Glutamatergic neuron (in vitro differentiated cells): ENCODE measurements around the gene CABLES2. TPM values are rescaled to one million over a fixed set of nuclear protein-coding genes. Genes with fewer than 3 reads are reported as not detected.

Experiments used
- DNase-seq: peaks from one replicate; pipeline ENCODE4 v3.0.0; 2022
- H3K27ac Mint-ChIP-seq: one replicate; pipeline ENCODE4 v1.8.0; 2020; ENCODE audit warnings: mild to moderate bottlenecking, mixed read lengths, inconsistent platforms; ENCODE audit not compliant: unreplicated experiment
- H3K27me3 Mint-ChIP-seq: one replicate; pipeline ENCODE4 v1.8.0; 2020; ENCODE audit warnings: mild to moderate bottlenecking, moderate library complexity, mixed read lengths, inconsistent platforms; ENCODE audit not compliant: unreplicated experiment
- H3K36me3 Mint-ChIP-seq: one replicate; pipeline ENCODE4 v1.8.0; 2020; ENCODE audit warnings: mild to moderate bottlenecking, mixed read lengths, inconsistent platforms; ENCODE audit not compliant: unreplicated experiment
- H3K4me1 Mint-ChIP-seq: one replicate; pipeline ENCODE4 v1.8.0; 2020; ENCODE audit warnings: mild to moderate bottlenecking, low read depth, mixed read lengths, inconsistent platforms; ENCODE audit not compliant: unreplicated experiment
- H3K4me3 Mint-ChIP-seq: one replicate; pipeline ENCODE4 v1.8.0; 2020; ENCODE audit warnings: mild to moderate bottlenecking, mixed read lengths, inconsistent platforms; ENCODE audit not compliant: unreplicated experiment
- H3K9me3 Mint-ChIP-seq: one replicate; pipeline ENCODE4 v1.8.0; 2020; ENCODE audit warnings: mild to moderate bottlenecking, moderate library complexity, mixed read lengths, inconsistent platforms; ENCODE audit not compliant: unreplicated experiment
- total RNA-seq: library from RNA; stranded (reverse); fragmentation: NEBNext Ultra II Directional; extraction: Animal tissue kit (Norgen Biotek cat#: 25700); gene quantifications from one replicate; pipeline ENCODE4 v1.2.1, GENCODE V29; 2021; ENCODE audit not compliant: unreplicated experiment
- TF ChIP-seq, protein P1 (sequence below): fragments of 200-600 bp; sonication (generic); IDR thresholded peaks from one replicate; pipeline ENCODE4 v1.5.0; 2021; ENCODE audit not compliant: partially characterized antibody, unreplicated experiment

The CABLES2 gene
- total RNA-seq, 1 donor from 2014 or later = 25.3 TPM

DNA sequence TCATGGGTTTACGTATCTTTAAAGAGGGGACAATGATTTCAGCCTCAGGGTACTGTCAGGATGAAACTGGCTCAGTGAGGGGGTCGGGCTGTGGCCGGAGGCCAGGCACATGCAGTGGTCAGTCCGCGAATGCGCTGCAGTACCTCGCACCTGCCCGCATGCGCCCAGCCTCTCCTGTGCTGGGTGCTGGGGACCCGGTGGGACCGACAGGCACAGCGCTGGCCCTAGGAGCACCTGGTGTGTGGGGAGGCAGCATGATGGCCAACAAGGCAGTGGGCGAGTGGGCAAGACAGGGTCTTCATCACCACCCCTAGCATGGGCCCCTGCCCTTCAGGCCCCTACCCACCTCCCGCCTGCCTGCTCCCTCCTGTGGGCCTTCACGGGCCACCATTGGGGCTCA lies 970 bp upstream of the CABLES2 start:
- TF ChIP-seq, protein P1, sequence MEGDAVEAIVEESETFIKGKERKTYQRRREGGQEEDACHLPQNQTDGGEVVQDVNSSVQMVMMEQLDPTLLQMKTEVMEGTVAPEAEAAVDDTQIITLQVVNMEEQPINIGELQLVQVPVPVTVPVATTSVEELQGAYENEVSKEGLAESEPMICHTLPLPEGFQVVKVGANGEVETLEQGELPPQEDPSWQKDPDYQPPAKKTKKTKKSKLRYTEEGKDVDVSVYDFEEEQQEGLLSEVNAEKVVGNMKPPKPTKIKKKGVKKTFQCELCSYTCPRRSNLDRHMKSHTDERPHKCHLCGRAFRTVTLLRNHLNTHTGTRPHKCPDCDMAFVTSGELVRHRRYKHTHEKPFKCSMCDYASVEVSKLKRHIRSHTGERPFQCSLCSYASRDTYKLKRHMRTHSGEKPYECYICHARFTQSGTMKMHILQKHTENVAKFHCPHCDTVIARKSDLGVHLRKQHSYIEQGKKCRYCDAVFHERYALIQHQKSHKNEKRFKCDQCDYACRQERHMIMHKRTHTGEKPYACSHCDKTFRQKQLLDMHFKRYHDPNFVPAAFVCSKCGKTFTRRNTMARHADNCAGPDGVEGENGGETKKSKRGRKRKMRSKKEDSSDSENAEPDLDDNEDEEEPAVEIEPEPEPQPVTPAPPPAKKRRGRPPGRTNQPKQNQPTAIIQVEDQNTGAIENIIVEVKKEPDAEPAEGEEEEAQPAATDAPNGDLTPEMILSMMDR = no peak
- Mint-ChIP-seq H3K27ac (peak overlapping the region; percentile 48), H3K4me1 (peaks cover 12% of the 10 kb centered on the region), H3K4me3 (no peak overlapping the region), H3K27me3 (peaks cover 5% of the 10 kb centered on the region), H3K36me3 (no peaks in the 10 kb centered on the region), H3K9me3 (no peaks in the 10 kb centered on the region)
- DNase-seq = peak; percentile 16

DNA sequence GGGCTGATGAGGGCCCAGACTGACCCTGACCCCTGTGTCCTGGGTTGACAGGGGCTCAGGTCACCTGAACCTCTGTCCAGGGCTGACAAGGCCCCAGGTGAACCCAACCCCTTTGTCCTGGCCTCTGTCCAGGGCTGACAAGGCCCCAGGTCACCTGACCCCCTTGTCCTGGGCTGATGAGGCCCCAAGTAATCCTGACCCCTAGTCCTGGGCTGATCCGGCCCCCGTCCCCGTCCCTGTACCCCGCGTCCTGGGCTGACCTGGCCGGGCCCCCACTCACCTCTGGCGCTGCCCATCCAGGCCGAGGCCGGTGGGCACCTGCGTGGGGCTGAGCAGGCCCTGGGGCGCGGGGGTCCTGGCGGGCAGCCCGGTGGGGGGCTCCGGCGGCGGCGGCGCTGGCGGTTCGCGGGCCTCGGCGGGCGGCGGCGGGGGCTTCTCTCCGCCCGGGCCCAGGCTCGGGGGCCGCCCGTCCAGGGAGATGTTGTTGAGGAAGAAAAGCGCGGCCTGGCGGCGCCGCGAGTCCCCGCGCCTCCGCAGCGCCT lies 379 bp downstream of the CABLES2 start:
- Mint-ChIP-seq H3K9me3 (no peaks in the 10 kb centered on the region), H3K27me3 (peaks cover 2% of the 10 kb centered on the region), H3K4me3 (peak overlapping the region; percentile 80), H3K27ac (no peak overlapping the region), H3K4me1 (peaks cover 16% of the 10 kb centered on the region), H3K36me3 (no peaks in the 10 kb centered on the region)
- TF ChIP-seq, protein P1 = no peak
- no peak for DNase-seq

DNA sequence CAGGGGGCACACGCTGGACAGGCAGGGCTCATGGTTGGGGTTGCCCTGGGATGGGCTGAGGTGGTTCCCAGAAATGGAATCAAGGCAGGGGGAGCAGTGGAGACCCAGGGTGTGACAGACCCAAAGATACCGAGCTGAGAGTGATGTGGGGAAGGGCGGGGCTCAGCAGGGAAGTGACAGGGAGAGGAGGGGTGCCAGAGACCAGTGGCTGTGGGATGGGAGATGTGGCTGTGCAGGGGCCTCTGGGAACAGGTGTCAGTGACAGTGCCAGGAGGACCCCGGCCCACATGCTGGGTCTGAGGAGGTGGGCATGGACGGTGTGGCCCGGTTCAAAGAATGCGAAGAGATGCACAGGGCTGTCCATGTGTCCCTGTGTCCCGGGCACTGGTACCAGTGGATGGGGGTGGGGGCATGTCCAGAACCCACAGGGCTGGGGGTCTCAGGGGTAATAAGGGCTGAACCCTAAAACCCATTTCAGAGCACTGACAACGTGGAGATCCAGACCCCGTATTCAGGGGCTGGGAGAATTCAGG lies 1.0 kb downstream of the CABLES2 start:
- no peak for DNase-seq
- peak overlapping the region; percentile 55 for H3K27ac Mint-ChIP-seq
- peaks cover 2% of the 10 kb centered on the region for H3K27me3 Mint-ChIP-seq
- peak overlapping the region; percentile 80 for H3K4me3 Mint-ChIP-seq
- peaks cover 19% of the 10 kb centered on the region for H3K4me1 Mint-ChIP-seq
- no peaks in the 10 kb centered on the region for H3K36me3 Mint-ChIP-seq
- no peaks in the 10 kb centered on the region for H3K9me3 Mint-ChIP-seq
- TF ChIP-seq, protein P1 = no peak

DNA sequence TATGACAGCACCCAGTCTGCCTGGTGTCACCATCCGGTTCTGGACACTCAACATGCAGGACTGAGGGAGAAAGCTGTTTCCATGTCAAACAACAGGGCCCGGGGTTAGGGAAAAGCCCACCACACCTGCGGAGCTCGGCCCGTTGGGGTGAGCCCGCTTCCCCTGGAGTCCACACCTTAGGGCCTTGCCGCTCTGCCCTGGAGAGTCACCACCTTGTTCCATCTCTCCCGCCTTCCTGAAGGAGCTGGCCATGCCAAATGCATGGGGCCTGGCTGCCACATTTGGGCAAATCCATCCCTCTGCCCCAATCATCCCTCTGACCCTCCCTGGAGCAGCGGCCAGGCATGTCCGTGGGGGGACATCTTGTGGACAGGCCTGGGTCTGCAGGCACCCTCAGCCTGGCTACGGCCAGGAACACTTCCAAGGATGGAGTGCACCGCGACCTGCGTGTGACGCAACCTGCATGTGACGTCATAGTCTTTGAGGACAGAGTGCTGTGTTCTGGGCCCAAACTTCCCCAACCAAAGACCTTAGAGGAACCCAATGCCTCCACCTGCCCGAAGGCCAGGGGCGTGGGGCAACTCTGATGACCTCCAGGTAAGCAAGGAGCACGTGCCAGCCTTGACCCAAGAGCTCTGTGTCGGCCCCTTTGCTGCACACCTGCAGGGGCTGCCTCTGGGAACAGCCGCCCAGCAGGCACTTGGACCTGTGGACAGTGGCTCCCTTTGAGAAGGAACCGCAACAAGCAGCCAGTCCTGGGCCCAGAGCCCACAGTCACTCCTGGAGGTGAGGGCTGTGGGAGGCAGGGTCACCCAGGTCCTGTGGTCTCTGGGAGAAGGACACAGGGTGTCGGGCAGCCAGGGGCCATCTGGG lies 1.7 kb downstream of the CABLES2 start:
- H3K4me1 Mint-ChIP-seq = peaks cover 24% of the 10 kb centered on the region
- no peaks in the 10 kb centered on the region for H3K9me3 Mint-ChIP-seq
- H3K27ac Mint-ChIP-seq = peak overlapping the region; percentile 43
- peak; percentile 78 for DNase-seq
- H3K27me3 Mint-ChIP-seq = peaks cover 2% of the 10 kb centered on the region
- TF ChIP-seq, protein P1 = peak; percentile 72
- no peaks in the 10 kb centered on the region for H3K36me3 Mint-ChIP-seq
- peak overlapping the region; percentile 80 for H3K4me3 Mint-ChIP-seq

DNA sequence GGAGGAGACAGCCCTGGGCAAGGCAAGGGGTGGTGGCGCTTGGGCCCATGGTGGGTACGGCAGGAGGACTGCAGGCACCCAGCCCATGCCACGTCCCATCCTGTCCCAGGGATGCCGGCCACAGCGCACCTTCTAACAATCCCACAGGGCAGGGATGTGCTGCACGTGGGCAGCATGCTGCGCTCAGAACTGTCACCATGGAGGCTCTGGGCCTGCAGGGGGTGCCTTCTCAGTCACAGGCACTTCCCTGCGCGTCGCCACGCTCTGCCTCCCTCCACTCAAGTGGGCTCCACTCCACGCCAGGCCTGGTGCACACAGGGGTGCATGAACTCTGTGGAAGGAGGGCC lies 2.4 kb downstream of the CABLES2 start:
- peaks cover 25% of the 10 kb centered on the region for H3K4me1 Mint-ChIP-seq
- TF ChIP-seq, protein P1 = no peak
- no peak for DNase-seq
- no peaks in the 10 kb centered on the region for H3K9me3 Mint-ChIP-seq
- H3K27me3 Mint-ChIP-seq = peaks cover 2% of the 10 kb centered on the region
- H3K36me3 Mint-ChIP-seq = no peaks in the 10 kb centered on the region
- no peak overlapping the region for H3K27ac Mint-ChIP-seq
- no peak overlapping the region for H3K4me3 Mint-ChIP-seq
